GM21447 (cell line): Measurements from ENCODE around the gene RASA3.
A peak's percentile ranks its signal among the peaks of the same experiment; 100 is the strongest.
"Not testable (repeated sequence)": the region's sequence is repeated elsewhere in the genome, so short reads cannot be mapped to it uniquely, and the experiment has no call there.

Source experiments
- ATAC-seq: cut with Tn5 transposase; IDR thresholded peaks from one replicate; pipeline ENCODE4 v1.9.1; 2021; ENCODE audit not compliant: unreplicated experiment

Gene RASA3

DNA sequence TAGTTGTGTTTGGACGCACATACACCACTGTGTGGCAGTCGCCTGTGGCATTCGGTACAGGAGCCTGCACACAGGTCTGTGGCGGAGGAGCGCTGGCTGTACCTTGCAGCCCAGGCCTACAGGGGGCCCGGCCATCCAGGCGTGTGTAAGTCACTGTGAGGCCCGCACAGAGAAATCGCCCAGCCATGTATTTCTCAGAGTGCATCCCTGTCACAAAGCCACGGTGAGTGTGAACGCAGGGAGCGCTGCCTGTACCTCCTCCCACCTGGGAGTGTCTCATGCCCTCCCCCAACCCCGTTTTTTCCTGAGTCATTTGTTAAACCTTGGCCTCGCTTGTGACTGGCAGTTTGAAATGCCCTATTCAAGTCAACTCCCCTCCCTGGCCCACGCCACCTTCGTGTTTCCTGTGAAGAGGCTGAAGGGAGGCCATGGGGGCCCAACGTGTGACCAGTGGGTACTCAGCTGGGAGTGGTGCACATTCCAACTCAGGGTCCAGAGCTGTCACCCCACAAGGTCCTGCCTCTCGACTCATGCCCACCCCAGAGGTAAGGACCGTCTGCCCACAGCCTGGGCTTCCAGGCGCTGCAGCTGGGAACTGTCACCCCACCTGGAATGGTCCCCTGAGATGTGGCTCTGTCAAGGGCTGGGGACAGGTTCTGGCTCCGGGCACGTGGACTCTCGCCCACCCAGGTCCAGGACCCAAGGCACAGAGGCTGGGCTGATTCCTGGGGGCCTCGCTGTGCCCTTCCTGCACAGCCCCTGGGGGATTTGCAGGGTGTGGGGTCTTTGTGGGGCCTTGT is 11.6 kb upstream of the RASA3 start:
- no peak for ATAC-seq

DNA sequence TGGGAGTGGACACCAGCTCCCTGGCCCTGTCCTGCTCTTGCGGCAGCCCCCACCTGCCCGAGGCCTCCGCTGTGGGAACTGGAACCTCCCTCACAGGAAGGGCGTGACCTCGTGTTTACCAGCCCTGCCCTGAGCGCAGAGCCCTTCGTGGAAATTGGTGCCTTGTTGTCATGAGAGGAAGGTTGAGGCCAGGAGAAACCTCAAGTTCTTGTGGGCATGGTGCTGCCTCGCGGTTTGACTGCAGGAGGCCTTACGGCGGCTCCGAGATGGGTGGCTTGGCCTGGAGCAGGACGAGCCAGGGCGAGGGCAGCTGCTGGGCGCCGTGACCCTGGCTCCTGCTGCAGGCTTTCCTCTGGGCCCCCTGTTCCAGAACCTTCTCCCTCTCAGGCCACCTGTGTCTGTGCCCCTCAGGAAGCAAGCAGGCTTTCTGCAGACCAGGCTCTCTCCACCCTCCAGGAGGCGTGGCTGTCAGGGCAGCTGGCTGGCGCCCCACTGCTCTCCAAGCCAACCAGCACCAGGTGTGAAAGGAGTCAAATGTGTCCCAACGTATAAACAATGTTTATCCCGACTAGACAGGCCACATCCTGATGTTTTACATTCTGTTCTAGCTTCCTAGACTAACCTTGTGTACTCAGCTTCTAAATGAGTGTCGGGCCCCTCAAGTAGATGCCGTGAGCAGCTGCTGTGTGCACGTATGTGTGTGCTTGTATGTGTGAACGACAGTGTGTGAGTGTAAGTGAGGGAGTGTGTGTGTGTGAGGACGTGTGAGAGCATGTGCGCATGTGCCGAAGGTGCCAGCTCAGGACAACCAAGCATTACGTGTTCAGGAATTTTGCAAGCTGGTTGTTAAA is 10.4 kb upstream of the RASA3 start:
- no peak for ATAC-seq

DNA sequence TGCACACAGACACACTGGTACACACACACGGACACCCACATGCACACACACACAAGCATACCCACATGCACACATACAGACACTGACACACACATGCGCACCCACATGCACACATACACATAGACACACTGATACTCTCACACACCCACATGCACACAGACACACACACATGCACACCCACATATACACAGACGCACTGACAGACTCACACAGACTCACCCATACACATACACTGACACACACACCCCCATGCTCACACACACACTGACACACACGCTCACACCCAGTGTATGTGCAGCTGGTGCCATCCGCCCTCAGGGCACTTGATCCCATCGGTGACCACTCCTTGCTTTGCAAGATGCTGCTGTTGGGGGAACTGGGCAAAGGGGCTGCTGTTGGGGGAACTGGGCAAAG is 9.7 kb upstream of the RASA3 start:
- no peak for ATAC-seq

DNA sequence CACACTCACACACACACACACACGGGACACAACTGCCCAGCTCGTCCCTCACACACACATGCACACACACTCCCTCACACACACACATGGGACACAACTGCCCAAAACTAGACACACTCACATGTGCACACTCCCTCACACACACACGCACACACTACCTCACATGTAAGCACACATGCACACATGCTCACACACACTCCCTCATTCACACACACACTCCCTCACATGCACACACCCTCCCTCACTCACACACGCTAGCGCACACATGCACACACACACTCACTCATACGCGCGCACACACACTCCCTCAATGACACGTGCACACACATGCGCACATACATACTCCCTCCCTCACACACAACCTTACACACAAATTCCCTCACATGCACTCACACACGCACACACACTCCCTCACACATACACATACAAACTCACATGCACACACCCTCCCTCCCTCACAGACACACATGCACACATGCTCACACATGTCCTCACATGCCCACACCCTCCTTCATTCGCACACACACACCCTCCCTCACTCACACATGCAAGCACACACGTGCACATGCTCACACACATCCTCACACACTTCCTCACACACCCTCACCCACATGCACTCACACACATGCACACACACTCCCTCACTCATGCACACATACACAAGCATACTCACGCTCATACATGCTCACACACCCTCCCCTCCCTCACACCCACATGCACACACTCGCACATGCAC is 9.0 kb upstream of the RASA3 start:
- ATAC-seq, result no peak

DNA sequence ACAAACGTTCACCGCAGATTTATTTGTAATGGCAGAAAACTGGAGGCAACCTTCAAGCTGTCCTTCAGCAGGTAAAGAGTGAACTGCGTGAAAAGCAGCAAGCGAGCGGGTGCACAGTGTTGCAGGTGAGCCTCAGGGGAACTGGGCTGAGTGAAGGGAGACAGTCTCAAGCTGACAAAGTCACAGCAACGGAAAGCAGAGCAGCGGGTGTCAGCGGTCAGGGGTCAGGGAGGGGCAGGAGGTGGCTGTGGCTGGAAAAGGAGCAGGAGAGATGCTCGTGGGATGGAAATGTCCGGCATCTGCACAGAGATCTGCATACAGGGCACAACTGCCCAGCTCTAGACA is 8.5 kb upstream of the RASA3 start:
- peak; percentile 47 for ATAC-seq

DNA sequence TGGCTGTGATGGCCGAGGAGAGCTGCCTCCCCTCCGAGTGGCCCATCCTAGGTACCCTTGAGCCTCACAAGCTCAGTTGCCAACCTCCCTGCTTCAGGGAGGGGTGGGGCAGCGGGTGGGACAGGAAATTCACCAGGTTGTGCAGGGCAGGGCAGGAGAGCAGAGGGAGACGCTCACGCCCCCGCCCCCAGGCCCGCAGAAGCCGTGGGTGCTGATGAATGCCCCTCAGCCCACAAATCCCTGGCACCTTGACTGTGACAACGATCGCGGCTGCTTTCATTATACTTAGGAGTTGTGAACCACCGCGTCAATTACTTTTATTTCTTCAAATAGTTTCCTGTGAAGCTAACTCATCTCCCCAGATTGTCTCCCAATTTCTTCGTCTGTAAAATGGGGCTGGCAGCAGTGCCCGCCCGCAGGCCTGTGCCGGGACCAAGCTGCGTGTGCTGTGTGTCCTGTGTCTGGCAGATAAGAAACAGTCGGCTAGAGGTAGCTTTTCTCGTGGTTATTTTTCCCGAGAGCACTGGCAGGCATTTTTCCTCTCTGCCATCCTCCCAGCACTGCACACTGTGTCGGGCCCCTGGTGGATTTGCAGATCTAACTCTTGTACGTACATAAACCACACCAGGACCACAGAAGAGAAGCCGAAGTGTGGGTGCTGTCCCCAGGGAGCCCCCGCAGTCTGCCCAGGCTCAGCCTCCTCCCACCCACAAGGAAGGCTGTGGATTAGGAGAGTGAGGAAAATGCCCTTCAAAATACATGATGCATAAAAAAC is 7.9 kb upstream of the RASA3 start:
- peak; percentile 33 for ATAC-seq

DNA sequence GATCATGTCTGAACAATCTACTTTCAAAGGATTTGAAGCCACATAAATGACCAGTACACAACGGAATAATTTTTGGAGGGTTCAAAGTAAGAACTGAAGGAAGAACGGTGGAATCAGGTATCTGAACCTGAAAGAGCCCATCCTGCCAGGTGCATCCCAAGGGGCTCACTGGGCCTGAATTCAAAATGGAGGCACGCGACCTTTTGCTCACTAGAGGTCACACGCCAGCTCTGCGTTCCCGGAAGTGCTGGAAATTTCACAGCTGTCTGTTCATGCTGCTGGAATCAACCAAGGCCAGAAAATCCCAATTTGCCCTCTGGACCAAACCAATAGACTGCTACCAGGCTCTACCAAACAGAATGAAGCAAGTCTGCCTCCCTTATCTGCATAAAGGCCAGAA is 4.2 kb upstream of the RASA3 start:
- ATAC-seq, result no peak

DNA sequence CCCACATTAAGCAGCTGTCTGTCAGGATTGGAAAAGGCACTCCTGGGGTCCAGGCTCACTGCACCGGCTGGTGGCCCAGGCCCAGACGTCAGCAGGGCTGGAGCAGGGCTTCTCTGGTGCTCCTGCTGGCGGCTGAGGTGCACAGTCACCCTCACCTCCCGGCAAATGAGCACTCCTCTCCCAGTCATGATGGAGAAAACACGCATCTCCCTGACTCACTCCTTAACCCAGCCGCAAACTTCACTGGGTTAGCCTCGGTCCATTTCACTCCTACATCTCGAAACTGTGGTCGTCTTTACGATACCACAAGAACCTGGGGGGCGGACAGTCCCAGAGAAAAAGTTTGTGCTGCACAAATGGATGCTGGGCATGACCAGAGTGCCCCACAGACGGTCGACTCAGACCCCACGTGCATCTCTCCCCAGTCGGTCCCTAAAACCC is 3.3 kb upstream of the RASA3 start:
- no peak for ATAC-seq

DNA sequence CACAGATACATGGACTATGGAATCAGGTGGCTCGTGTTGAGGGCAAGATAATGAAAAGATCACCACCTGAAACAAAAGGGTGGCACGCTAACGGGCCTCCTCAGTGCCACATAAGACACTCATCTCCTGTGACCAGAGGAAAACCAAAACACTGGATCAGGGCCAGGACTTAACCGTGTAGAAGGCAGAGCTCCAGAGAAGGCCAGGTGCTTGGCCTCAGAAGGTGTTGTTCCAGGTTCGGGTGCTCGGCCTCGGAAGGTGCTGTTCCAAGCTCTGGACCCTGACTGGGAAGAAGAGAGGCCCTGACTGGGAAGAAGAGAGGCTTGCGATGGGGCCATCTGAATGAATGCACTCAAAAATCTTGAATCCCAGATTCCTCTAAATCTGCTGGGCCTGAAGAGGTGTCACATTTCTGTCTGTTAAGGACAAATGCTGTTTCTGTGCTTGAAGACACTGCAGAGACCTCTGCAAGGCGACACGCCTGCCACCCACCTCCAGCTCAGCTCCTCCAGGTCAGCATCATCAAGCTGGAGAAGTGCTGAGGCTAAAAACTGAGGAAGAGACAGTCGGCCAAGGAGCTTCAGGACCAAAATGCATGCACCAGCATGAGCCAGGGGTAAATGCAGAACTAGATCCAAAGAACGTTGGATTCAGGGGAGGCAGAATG is 2.7 kb upstream of the RASA3 start:
- no peak for ATAC-seq

DNA sequence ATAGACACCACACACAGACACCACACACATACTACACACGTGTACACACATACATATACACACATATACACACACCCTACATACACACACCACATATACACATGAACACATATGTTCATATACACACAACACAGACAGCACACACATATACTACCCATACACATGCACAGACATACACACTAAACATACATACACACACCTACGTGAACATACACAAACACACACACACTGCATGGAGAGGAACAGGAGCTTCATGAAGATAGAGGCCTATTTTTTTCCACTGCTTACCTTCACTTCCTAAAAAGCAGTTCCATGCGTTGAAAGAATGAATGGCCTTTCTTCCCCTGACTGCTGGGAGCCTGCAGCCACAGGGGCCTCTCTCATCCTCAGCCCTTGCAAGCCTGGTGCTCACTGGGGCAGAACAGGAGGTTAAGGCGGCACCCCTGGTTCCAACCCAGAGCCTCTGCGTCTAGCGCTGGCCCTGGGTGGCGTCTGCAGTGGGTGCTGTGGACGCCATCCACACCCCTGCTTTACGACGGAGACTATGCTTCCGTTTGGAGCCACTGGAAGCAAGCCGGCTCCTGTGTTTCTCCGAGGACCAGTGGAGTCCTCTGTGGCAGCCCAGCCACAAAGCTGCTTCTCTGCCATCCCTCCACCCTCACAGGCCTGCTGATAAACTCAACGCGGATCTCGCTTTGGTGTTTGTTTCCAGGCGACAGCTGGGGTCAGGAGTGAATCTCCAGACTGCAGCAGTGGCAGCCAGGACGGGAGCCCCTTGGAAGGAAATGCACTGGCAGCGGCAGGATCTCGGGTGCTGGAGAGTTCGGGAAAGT is 1.9 kb upstream of the RASA3 start:
- no peak for ATAC-seq

DNA sequence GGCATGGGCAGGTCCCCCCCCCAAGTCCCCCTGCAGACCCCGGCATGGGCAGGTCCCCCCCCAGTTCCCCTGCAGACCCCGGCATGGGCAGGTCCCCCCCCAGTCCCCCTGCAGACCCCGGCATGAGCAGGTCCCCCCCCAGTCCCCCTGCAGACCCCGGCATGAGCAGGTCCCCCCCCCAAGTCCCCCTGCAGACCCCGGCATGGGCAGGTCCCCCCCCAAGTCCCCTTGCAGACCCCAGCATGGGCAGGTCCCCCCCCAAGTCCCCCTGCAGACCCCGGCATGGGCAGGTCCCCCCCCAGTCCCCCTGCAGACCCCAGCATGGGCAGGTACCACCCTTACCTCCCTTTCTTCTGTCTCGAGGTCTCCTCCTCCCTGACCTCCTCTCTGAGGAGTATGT is 1.1 kb upstream of the RASA3 start:
- not testable (repeated sequence) for ATAC-seq

DNA sequence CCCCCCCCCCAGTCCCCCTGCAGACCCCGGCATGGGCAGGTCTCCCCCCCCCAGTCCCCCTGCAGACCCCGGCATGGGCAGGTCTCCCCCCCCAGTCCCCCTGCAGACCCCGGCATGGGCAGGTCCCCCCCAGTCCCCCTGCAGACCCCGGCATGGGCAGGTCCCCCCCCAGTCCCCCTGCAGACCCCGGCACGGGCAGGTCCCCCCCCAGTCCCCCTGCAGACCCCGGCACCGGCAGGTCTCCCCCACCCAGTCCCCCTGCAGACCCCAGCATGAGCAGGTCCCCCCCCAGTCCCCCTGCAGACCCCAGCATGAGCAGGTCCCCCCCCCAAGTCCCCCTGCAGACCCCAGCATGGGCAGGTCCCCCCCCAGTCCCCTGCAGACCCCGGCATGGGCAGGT is 703 bp upstream of the RASA3 start:
- ATAC-seq, result not testable (repeated sequence)

DNA sequence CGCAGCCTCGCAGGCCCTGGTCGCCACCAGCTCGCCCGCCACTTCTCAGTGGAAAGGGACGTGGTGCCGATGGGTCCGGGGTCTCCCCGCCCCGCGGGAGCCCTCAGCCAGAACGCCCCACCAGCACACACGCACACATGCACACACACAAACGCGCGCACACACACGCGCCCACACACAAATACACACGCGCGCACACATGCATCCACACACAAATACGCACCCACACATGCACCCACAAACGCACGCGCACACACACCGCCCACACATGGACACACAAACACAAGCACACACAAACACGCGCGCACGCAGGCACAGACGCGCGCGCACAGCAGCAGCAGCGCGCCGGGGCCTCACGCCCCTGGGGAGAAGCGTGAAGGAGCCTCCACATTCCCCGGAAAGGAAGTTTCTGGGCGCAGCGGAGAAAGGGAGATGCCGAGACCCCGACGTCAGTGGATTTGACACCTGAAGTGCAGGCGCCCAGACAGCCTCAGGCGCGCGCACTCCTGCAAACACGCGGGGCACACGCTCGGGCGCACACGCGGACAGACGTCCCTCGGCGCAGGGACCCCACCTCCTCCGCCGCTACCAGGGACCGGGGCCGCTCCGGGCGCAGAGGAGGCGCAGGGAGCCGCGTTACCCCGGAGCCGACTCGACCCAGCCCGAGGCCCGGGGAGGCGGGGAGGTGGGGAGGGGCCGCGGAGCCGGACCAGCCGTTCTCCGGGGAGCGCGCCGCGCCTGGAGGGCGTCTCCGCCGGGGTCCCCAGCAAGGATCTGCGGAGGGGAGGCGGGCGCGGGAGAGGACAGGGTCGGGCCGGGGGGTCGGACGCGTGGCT is 622 bp downstream of the RASA3 start:
- ATAC-seq, result peak; percentile 4

DNA sequence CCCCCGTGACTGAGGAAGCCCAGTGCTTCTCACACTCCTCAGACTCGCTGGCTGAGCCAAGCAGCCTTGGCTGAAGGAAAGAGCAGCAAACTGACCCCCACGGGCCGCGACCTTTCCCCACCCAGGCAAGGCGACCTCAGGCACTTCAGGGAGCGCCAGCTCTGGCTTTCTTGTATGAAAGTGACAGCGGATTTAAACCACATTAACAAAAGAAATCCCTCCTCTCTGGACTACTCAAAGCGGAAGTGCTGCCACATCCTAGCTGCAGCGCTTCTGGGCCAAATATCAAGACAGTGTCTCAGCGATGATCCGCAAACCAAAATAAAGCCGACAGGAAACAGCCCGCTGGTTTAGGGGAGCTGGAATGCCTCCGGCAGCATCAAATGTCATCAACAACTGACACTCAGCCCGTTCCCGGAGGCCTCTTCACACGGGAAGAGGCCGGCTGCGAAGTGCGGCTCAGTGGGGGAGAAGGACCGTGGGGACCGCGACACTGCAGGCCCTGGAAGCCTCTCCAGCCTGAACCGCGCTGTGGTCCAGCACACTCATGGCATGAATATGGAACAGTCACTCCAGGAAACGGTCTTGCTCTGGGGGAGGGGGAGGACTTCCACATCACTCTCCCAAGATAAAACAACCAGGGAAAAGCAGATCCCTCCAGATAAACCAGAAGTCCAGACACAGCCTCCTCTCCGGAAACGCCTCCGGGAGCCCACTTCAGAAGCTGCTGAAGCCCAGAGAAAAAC is 1.4 kb downstream of the RASA3 start:
- no peak for ATAC-seq

DNA sequence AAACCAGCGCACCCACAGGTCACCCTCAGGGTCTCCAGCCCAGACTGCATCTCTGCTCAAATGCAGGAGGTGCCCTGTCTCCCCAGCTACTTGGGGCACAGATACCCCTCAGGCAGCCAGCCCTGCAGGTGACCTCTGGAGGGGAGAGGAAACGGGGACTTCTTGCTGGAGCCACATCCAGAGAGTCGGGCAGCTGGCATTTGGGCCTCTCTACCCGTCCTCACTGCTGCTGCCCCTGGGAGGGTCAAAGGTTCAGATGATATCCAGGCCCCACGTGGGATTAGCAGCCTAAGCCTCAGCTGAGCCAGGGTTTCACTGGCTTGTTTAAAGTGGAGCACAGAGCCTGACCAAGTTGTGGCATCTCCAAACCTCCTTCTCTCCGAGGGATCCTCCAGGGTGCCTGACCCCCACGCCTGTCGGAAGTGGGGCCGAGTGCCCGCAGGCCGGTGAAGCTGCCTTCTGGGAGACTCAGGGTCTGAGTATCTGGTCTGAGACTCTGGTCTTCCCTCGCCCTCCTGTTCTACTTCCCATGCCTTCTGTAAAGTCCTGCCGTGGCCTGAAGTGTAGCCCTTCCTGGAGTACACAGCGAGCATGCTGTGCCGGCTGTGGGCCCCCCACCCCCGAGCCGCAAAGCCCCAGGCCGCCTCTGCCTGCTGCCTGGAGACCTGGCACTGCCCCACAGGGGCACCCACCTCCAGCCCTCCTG is 2.1 kb downstream of the RASA3 start:
- no peak for ATAC-seq

DNA sequence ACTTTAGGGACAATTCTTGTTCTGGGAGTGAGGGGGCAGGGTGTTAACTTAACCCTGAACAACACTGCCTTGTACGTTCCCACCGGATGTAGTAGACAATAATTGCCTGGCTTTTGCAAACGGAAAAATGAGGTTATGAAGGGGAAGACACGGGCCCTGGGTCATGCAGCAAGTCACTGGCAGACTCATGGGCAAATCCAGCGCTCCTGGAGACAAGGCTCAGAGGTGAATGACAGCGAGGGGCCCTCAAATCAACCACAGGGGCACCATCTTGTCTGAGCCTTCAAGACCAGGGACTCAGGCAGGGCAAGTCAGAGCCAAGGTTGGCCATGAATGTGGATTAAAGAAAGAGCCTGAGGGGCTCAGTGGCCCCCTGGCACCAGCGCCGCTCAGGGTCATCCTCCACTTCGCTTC is 2.8 kb downstream of the RASA3 start:
- peak; percentile 22 for ATAC-seq
